MM.1S (cell line): ENCODE data around the gene TANC1.
A peak's percentile ranks its signal among the peaks of the same experiment; 100 is the strongest.

Source experiments
- DNase-seq: peaks from one replicate; pipeline ENCODE4 v3.0.0-alpha.2; 2015
- H2AFZ ChIP-seq: fragments of 300-600 bp; sonication (generic); 2 replicates; pipeline ENCODE4 v1.6.0; 2016; ENCODE audit warnings: antibody characterized with exemption, low read length
- H3F3A ChIP-seq: fragments of 300-600 bp; sonication (generic); 2 replicates; pipeline ENCODE4 v1.6.1; 2016; ENCODE audit warnings: mild to moderate bottlenecking, antibody characterized with exemption, low read length, moderate library complexity, mixed read lengths; ENCODE audit not compliant: insufficient read depth
- H3K27ac ChIP-seq: fragments of 300-600 bp; sonication (generic); 2 replicates; pipeline ENCODE4 v1.5.1; 2016; ENCODE audit warnings: mild to moderate bottlenecking, low read length
- H3K27me3 ChIP-seq: fragments of 300-600 bp; sonication (generic); replicated peaks from 2 replicates; pipeline ENCODE4 v1.6.0; 2016; ENCODE audit warnings: low read length; ENCODE audit not compliant: insufficient read depth
- H3K36me3 ChIP-seq: fragments of 300-600 bp; sonication (generic); replicated peaks from 2 replicates; pipeline ENCODE4 v1.6.1; 2016; ENCODE audit warnings: mild to moderate bottlenecking, low read length, mixed read lengths; ENCODE audit not compliant: insufficient read depth
- H3K4me1 ChIP-seq: fragments of 300-600 bp; sonication (generic); 2 replicates; pipeline ENCODE4 v1.6.1; 2016; ENCODE audit warnings: low read length, mixed read lengths
- H3K4me2 ChIP-seq: fragments of 300-600 bp; sonication (generic); 2 replicates; pipeline ENCODE4 v1.6.0; 2016; ENCODE audit warnings: low read depth, low read length
- H3K4me3 ChIP-seq: fragments of 300-600 bp; sonication (generic); 2 replicates; pipeline ENCODE4 v1.5.1; 2016; ENCODE audit warnings: low read length, mixed read lengths
- H3K79me2 ChIP-seq: fragments of 300-600 bp; sonication (generic); 2 replicates; pipeline ENCODE4 v1.6.1; 2016; ENCODE audit warnings: mixed run types, low read length, mixed read lengths
- H3K9ac ChIP-seq: fragments of 300-600 bp; sonication (generic); 2 replicates; pipeline ENCODE4 v1.6.1; 2016; ENCODE audit warnings: low read length, mixed read lengths
- H3K9me2 ChIP-seq: fragments of 300-600 bp; sonication (generic); replicated peaks from 2 replicates; pipeline ENCODE4 v1.6.1; 2016; ENCODE audit warnings: mild to moderate bottlenecking, low read length, mixed read lengths; ENCODE audit not compliant: insufficient read depth
- H3K9me3 ChIP-seq: fragments of 300-600 bp; sonication (generic); replicated peaks from 2 replicates; pipeline ENCODE4 v1.6.1; 2016; ENCODE audit warnings: mild to moderate bottlenecking, low read length, mixed read lengths; ENCODE audit not compliant: insufficient read depth
- H4K20me1 ChIP-seq: fragments of 300-600 bp; sonication (generic); 2 replicates; pipeline ENCODE4 v1.6.1; 2016; ENCODE audit warnings: mild to moderate bottlenecking, low read length, moderate library complexity, mixed read lengths; ENCODE audit not compliant: insufficient read depth
- EZH2 ChIP-seq: fragments of 300-600 bp; sonication (generic); optimal IDR thresholded peaks from 2 replicates; pipeline ENCODE3; 2017; ENCODE audit warnings: low read depth, mild to moderate bottlenecking, antibody characterized with exemption, low read length, mixed read lengths
- EZH2phosphoT487 ChIP-seq: fragments of 300-600 bp; sonication (generic); IDR thresholded peaks from 2 replicates; pipeline ENCODE4 v1.6.1; 2018; ENCODE audit warnings: antibody characterized with exemption, low read length
- TF ChIP-seq, protein P1 (sequence below): fragments of 300-600 bp; sonication (generic); IDR thresholded peaks from 2 replicates; pipeline ENCODE4 v1.5.1; 2016; ENCODE audit warnings: antibody characterized with exemption, low read length, mixed read lengths

The TANC1 gene

DNA sequence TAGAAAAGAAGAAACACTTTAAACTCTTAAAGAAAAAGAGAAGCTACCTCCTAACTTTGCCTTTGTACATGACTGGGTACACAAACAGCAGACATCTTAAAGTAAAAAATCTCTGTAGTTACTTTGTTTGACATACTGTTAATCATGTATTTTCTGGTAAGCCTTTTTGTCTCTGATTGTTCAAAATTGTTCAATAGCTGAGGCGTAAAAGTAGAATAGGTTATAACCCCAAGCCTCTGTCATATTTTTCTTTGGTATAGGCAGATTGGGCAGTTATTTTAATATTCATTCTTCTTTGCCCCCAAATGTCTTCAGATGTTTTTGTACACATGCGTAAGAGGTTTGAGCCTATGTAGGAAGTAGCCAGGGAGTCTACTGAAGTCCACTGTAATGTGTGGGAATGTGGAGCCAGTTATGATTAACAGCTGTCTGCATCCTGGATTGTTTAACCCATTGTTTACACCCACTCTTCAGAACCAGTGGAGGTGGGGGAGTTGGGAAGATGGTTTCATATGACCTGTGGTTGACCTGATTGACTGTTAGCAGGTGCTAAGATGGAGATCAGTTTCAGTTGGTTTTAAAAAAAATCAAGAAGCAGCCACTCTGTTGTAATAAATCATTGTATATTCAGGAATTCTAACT lies 150.5 kb downstream of the TANC1 start:
- Histone ChIP-seq H2AFZ (no peak overlapping the region), H3K79me2 (no peaks in the 10 kb centered on the region), H3K36me3 (no peaks in the 10 kb centered on the region), H3K4me3 (no peak overlapping the region), H3K9ac (no peak overlapping the region), H4K20me1 (no peaks in the 10 kb centered on the region), H3F3A (no peaks in the 10 kb centered on the region), H3K9me3 (no peaks in the 10 kb centered on the region), H3K9me2 (no peaks in the 10 kb centered on the region), H3K27me3 (no peaks in the 10 kb centered on the region), H3K27ac (no peak overlapping the region), H3K4me1 (peaks cover 10% of the 10 kb centered on the region), H3K4me2 (no peak overlapping the region)
- peak; percentile 27 for DNase-seq
- TF ChIP-seq EZH2 (no peak), EZH2phosphoT487 (no peak)
- TF ChIP-seq, protein P1, sequence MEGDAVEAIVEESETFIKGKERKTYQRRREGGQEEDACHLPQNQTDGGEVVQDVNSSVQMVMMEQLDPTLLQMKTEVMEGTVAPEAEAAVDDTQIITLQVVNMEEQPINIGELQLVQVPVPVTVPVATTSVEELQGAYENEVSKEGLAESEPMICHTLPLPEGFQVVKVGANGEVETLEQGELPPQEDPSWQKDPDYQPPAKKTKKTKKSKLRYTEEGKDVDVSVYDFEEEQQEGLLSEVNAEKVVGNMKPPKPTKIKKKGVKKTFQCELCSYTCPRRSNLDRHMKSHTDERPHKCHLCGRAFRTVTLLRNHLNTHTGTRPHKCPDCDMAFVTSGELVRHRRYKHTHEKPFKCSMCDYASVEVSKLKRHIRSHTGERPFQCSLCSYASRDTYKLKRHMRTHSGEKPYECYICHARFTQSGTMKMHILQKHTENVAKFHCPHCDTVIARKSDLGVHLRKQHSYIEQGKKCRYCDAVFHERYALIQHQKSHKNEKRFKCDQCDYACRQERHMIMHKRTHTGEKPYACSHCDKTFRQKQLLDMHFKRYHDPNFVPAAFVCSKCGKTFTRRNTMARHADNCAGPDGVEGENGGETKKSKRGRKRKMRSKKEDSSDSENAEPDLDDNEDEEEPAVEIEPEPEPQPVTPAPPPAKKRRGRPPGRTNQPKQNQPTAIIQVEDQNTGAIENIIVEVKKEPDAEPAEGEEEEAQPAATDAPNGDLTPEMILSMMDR, result no peak

DNA sequence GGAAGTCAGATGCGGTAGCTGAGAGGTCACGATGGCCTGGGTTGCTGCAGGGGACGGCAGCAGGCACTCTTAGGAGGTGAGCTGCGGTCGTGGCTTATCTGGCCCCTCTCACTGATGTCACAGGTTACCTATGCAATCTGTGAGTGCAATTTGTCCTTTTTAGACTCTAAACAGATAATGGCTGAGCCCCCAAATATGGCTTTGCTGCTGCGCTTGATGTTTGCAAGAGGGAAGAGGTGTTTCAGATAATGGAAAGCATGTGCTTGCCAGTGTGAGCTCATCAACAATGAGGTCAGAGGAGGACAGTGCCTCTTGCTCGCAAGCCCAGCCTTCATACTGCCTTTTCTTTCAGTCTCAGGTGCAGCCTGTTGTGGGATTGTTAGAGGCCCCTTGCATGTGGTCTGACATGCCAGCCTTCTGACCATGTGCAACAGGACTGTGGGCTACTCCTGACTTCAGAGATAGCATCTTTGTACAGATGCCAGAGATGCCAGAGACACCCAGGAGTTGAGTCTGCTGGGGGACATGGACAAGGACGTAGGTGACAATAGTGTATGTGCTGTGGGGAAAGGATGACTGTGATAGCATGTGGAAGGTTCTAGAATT lies 151.3 kb downstream of the TANC1 start:
- Histone ChIP-seq H3K36me3 (no peaks in the 10 kb centered on the region), H3K27me3 (no peaks in the 10 kb centered on the region), H3F3A (no peaks in the 10 kb centered on the region), H3K79me2 (no peaks in the 10 kb centered on the region), H3K4me1 (peaks cover 10% of the 10 kb centered on the region), H3K9ac (no peak overlapping the region), H3K4me2 (no peak overlapping the region), H3K27ac (no peak overlapping the region), H3K9me3 (no peaks in the 10 kb centered on the region), H4K20me1 (no peaks in the 10 kb centered on the region), H3K4me3 (no peak overlapping the region), H2AFZ (no peak overlapping the region), H3K9me2 (no peaks in the 10 kb centered on the region)
- peak; percentile 15 for DNase-seq
- TF ChIP-seq EZH2phosphoT487 (no peak), EZH2 (no peak)
- TF ChIP-seq, protein P1, result no peak

DNA sequence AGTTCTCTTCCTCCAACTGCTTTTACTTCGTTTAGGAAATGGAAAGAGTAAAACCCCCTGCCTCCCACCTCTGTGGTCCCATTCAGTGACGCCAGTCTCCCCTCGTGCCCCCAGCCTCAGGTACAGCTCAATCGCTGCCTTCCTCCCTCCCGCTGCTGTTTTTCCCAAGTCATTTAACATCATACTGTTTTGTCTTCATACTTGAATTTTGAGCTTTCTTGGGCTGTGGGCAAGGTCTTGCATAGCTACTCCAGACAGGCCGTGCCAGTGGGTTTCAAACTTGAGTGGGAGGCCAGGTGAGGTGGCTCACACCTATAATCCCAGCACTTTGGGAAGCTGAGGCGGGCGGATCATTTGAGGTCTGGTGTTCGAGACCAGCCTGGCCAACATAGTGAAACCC lies 155.3 kb downstream of the TANC1 start:
- Histone ChIP-seq H3F3A (no peaks in the 10 kb centered on the region), H3K27ac (no peak overlapping the region), H3K9ac (no peak overlapping the region), H4K20me1 (no peaks in the 10 kb centered on the region), H3K4me3 (no peak overlapping the region), H3K9me2 (no peaks in the 10 kb centered on the region), H2AFZ (no peak overlapping the region), H3K9me3 (no peaks in the 10 kb centered on the region), H3K27me3 (no peaks in the 10 kb centered on the region), H3K79me2 (no peaks in the 10 kb centered on the region), H3K4me1 (peaks cover 10% of the 10 kb centered on the region), H3K4me2 (no peak overlapping the region), H3K36me3 (no peaks in the 10 kb centered on the region)
- no peak for DNase-seq
- TF ChIP-seq, protein P1, result no peak
- TF ChIP-seq EZH2 (no peak), EZH2phosphoT487 (no peak)
